ENCODE data around the gene CXCL10. TPM values are rescaled to one million over a fixed set of nuclear protein-coding genes. Genes with fewer than 3 reads are reported as not detected.

The CXCL10 gene
- total RNA-seq, 1 experiment from 2014 or later = not detected

DNA sequence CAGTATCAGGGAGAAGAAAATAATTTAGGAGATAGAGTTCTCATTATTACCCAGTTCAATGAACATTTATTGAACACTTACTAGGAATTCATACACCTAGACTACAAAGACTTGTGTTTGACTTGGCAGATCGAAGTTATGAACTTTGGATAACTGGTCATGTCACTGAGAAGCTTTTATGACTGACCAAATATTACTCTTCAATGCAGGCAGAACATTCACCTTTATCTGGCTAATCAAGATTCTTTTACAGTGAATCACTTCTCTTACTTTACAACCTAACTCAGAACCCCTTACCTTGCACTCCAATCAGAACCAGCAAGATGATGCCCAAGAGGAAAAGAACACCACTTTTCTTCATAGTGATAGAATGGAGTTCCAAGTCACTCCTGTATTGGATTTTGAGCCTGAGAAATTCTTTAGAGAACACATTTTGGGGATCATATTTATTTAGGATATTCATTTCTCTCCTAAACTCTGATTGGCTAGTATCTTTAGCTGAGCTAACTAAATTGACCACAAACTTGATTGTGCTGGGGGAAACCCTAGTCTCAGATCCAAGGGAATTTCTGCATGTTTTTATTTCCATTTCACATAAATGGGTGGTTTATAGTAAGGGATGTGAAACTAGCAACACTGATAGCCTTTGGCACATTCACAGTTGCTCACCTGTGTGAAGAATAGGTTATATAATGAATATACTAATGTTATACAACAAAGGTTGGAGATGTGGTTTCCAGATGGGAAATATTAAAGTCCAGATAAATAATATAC lies 16.0 kb downstream of the CXCL10 start, which contains the start of gene CXCL9:
CXCL9 (minus strand) TSS at position 421 of the 774 bp plus-strand sequence; CDS start at position 361, 60 bp downstream.
- no peaks in the 10 kb centered on the region for H3K4me1 ChIP-seq (ENCODE audit: control insufficient read depth, insufficient read depth, low read length)
- no peak for DNase-seq (ENCODE audit: low read depth, low spot score)
- intact Hi-C loops (cut with micrococcal nuclease; ENCODE audit: unreplicated experiment) = no loop called here
- in situ Hi-C loops (cut with HindIII; ENCODE audit: low pct_unique_long_range_greater_than_20kb, low sequenced_read_pairs) = no loop called here
- ChIA-PET POLR2A (no interaction called here), CTCF (no interaction called here)
- no TSS peak for BruUV-seq (replicated peaks)
- H3K27me3 ChIP-seq (ENCODE audit: control insufficient read depth, insufficient read depth, low read length) = no peaks in the 10 kb centered on the region; the same call in 1 of the 2 replicates
- no peak for TF ChIP-seq TCF7L2 (IDR thresholded peaks at IDR 0.05; ENCODE audit: low read depth, low read length)
- TF ChIP-seq SIN3A (IDR thresholded peaks at IDR 0.05; ENCODE audit: borderline replicate concordance, insufficient read depth, low read depth, low read length) = no peak
- TF ChIP-seq, protein P1, sequence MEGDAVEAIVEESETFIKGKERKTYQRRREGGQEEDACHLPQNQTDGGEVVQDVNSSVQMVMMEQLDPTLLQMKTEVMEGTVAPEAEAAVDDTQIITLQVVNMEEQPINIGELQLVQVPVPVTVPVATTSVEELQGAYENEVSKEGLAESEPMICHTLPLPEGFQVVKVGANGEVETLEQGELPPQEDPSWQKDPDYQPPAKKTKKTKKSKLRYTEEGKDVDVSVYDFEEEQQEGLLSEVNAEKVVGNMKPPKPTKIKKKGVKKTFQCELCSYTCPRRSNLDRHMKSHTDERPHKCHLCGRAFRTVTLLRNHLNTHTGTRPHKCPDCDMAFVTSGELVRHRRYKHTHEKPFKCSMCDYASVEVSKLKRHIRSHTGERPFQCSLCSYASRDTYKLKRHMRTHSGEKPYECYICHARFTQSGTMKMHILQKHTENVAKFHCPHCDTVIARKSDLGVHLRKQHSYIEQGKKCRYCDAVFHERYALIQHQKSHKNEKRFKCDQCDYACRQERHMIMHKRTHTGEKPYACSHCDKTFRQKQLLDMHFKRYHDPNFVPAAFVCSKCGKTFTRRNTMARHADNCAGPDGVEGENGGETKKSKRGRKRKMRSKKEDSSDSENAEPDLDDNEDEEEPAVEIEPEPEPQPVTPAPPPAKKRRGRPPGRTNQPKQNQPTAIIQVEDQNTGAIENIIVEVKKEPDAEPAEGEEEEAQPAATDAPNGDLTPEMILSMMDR (IDR thresholded peaks at IDR 0.05) = no peak
- no peak for TF ChIP-seq POLR2AphosphoS5 (IDR thresholded peaks at IDR 0.05; ENCODE audit: low read depth, low read length)
- TF ChIP-seq, protein P2, sequence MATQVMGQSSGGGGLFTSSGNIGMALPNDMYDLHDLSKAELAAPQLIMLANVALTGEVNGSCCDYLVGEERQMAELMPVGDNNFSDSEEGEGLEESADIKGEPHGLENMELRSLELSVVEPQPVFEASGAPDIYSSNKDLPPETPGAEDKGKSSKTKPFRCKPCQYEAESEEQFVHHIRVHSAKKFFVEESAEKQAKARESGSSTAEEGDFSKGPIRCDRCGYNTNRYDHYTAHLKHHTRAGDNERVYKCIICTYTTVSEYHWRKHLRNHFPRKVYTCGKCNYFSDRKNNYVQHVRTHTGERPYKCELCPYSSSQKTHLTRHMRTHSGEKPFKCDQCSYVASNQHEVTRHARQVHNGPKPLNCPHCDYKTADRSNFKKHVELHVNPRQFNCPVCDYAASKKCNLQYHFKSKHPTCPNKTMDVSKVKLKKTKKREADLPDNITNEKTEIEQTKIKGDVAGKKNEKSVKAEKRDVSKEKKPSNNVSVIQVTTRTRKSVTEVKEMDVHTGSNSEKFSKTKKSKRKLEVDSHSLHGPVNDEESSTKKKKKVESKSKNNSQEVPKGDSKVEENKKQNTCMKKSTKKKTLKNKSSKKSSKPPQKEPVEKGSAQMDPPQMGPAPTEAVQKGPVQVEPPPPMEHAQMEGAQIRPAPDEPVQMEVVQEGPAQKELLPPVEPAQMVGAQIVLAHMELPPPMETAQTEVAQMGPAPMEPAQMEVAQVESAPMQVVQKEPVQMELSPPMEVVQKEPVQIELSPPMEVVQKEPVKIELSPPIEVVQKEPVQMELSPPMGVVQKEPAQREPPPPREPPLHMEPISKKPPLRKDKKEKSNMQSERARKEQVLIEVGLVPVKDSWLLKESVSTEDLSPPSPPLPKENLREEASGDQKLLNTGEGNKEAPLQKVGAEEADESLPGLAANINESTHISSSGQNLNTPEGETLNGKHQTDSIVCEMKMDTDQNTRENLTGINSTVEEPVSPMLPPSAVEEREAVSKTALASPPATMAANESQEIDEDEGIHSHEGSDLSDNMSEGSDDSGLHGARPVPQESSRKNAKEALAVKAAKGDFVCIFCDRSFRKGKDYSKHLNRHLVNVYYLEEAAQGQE (IDR thresholded peaks at IDR 0.05; ENCODE audit: insufficient read depth in 1 of 2, low read depth in 2 of 2, low read length in 1 of 2) = no peak
- H3K9me3 ChIP-seq (ENCODE audit: control insufficient read depth, insufficient read depth, low read depth, low read length) = no peaks in the 10 kb centered on the region
- H3K27ac ChIP-seq (ENCODE audit: low read length) = no peak within 1 kb of the TSS
- no peak within 1 kb of the TSS for H3K4me3 ChIP-seq (ENCODE audit: low read depth in 2 of 2, low read length in 2 of 2)
- no peaks in the 10 kb centered on the region for H3K36me3 ChIP-seq (ENCODE audit: control insufficient read depth, insufficient read depth, low read length)
- no peak for ATAC-seq

DNA sequence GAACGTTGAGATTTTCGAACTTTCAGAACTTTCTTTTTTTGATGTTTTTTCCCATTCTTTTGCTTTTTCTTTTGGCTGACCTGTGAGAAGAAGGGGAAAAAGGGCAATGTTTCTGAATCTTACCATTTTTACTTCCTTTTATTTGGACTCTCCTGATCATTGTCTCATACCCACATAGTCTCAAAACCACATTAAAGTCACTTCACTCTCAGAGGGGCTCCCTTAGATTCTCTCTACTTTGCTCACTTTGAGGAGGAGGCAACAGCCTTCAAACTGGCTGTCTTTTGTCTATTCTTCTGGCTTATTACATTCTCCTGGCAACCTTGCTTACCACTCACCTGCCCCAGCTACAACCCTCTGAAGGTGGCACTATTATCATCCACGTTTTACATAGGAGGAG lies 19.7 kb downstream of the CXCL10 start:
- no peaks in the 10 kb centered on the region for H3K9me3 ChIP-seq (ENCODE audit: control insufficient read depth, insufficient read depth, low read depth, low read length)
- no peak overlapping the region for H3K27ac ChIP-seq (ENCODE audit: low read length)
- in situ Hi-C loops (cut with HindIII; ENCODE audit: low pct_unique_long_range_greater_than_20kb, low sequenced_read_pairs) = no loop called here
- POLR2A ChIA-PET = no interaction called here
- DNase-seq (ENCODE audit: low read depth, low spot score) = no peak
- intact Hi-C loops (cut with micrococcal nuclease; ENCODE audit: unreplicated experiment) = no loop called here
- BruUV-seq (replicated peaks) = no TSS peak
- no peaks in the 10 kb centered on the region for H3K36me3 ChIP-seq (ENCODE audit: control insufficient read depth, insufficient read depth, low read length)
- TF ChIP-seq SIN3A (IDR thresholded peaks at IDR 0.05; ENCODE audit: borderline replicate concordance, insufficient read depth, low read depth, low read length) (no peak), TCF7L2 (IDR thresholded peaks at IDR 0.05; ENCODE audit: low read depth, low read length) (no peak), POLR2AphosphoS5 (IDR thresholded peaks at IDR 0.05; ENCODE audit: low read depth, low read length) (no peak)
- TF ChIP-seq, protein P1 (IDR thresholded peaks at IDR 0.05) = no peak
- TF ChIP-seq, protein P2 (IDR thresholded peaks at IDR 0.05; ENCODE audit: insufficient read depth in 1 of 2, low read depth in 2 of 2, low read length in 1 of 2) = no peak
- CTCF ChIA-PET = no interaction called here
- no peak for ATAC-seq
- H3K4me1 ChIP-seq (ENCODE audit: control insufficient read depth, insufficient read depth, low read length) = no peaks in the 10 kb centered on the region
- no peaks in the 10 kb centered on the region; the same call in 1 of the 2 replicates for H3K27me3 ChIP-seq (ENCODE audit: control insufficient read depth, insufficient read depth, low read length)
- H3K4me3 ChIP-seq (ENCODE audit: low read depth in 2 of 2, low read length in 2 of 2) = no peak overlapping the region

Data from Panc1 (cell line).